HepG2 (cell line): ENCODE measurements around the gene ATP13A2. TPM values are rescaled to one million over a fixed set of nuclear protein-coding genes. Genes with fewer than 3 reads are reported as not detected.
A peak's percentile ranks its signal among the peaks of the same experiment; 100 is the strongest.

Experiments
- GLMP ChIP-seq: sonication (generic); formaldehyde crosslinking; IDR thresholded peaks from 2 replicates; pipeline ENCODE4 v1.9.0; 2021; ENCODE audit warnings: missing genetic modification reagents, mild to moderate bottlenecking, borderline replicate concordance
- HMGXB4 ChIP-seq, 2 experiments: sonication (generic) in 1 of 2; formaldehyde crosslinking in 1 of 2; IDR thresholded peaks; 2 replicates each; pipeline versions ENCODE4 v1.4.0 to v1.6.1; 2018 to 2020; ENCODE audit warnings: missing genetic modification reagents in 2 of 2, borderline replicate concordance in 1 of 2, low read depth in 1 of 2, mild to moderate bottlenecking in 1 of 2, missing biosample characterization in 1 of 2
- MTA3 ChIP-seq: sonication (generic); formaldehyde crosslinking; IDR thresholded peaks from 2 replicates; pipeline ENCODE4 v1.4.0; 2020; ENCODE audit warnings: missing genetic modification reagents
- NCOA1 ChIP-seq: sonication (generic); formaldehyde crosslinking; IDR thresholded peaks from 2 replicates; pipeline ENCODE4 v1.9.0; 2021; ENCODE audit warnings: missing genetic modification reagents
- NR1H2 ChIP-seq: sonication (generic); formaldehyde crosslinking; IDR thresholded peaks from 2 replicates; pipeline ENCODE4 v1.8.1; 2022; ENCODE audit warnings: low read depth, missing genetic modification reagents, borderline replicate concordance
- RFX1 ChIP-seq: fragments of 450-650 bp; IDR thresholded peaks from 2 replicates; pipeline ENCODE4 v1.6.1; 2017
- USF2 ChIP-seq, 2 experiments: sonication (generic) in 1 of 2; formaldehyde crosslinking in 1 of 2; IDR thresholded peaks; 2 replicates each; pipeline versions ENCODE4 v1.5.1 to v1.6.1; 2011 to 2020; ENCODE audit warnings: borderline replicate concordance in 1 of 2, low read depth in 1 of 2, low read length in 1 of 2, mild to moderate bottlenecking in 1 of 2, missing genetic modification reagents in 1 of 2, moderate library complexity in 1 of 2
- XRCC5 ChIP-seq: fragments of 200-400 bp; formaldehyde crosslinking; optimal IDR thresholded peaks from 2 replicates; pipeline ENCODE3; 2017; ENCODE audit warnings: mild to moderate bottlenecking, low read length
- YEATS4 ChIP-seq: sonication (generic); formaldehyde crosslinking; IDR thresholded peaks from 2 replicates; pipeline ENCODE4 v1.4.0; 2020; ENCODE audit warnings: missing genetic modification reagents, borderline replicate concordance
- ZKSCAN1 ChIP-seq: fragments of 150-350 bp; IDR thresholded peaks from 2 replicates; pipeline ENCODE4 v1.6.1; 2014; ENCODE audit warnings: low read length
- ZNF232 ChIP-seq: sonication (generic); formaldehyde crosslinking; IDR thresholded peaks from 2 replicates; pipeline ENCODE4 v1.4.0; 2020; ENCODE audit warnings: missing genetic modification reagents, borderline replicate concordance
- ZNF281 ChIP-seq: sonication (generic); formaldehyde crosslinking; IDR thresholded peaks from 2 replicates; pipeline ENCODE4 v1.4.0; 2020; ENCODE audit warnings: missing genetic modification reagents, borderline replicate concordance
- ZNF432 ChIP-seq: sonication (generic); formaldehyde crosslinking; IDR thresholded peaks from 2 replicates; pipeline ENCODE4 v1.5.0; 2020; ENCODE audit warnings: missing genetic modification reagents, mild to moderate bottlenecking, borderline replicate concordance
- polyA plus RNA-seq, 8 experiments: library from polyadenylated mRNA; depleted of rRNA in 3 of 8; stranded (reverse) in 7 of 8; unstranded in 1 of 8; fragments of >200 nt; fragmentation: Illumina TruSeq in 4 of 8; extraction: Trizol in 4 of 8; gene quantifications; 2 replicates each; pipeline versions ENCODE4 v1.2.1 to v1.2.3, GENCODE V29; 2011 to 2016; ENCODE audit warnings: low read depth in 4 of 8, missing spikeins in 1 of 8, mixed read lengths in 1 of 8; ENCODE audit not compliant: insufficient read depth in 1 of 8
- total RNA-seq, 5 experiments: library from RNA; depleted of rRNA; stranded (reverse); fragments of >200 nt; fragmentation: Illumina TruSeq; extraction: Trizol; gene quantifications; 2 replicates each; pipeline ENCODE4 v1.2.3, GENCODE V29; 2016; ENCODE audit warnings: low read depth in 1 of 5

The ATP13A2 gene
- total and polyA plus RNA-seq, 2 of the 13 experiments (the other 11 are each of a cell fraction or from before 2014, with no cell fraction given): 13.2 to 16.2 TPM

- TF ChIP-seq NR1H2 (CRISPR knock-in tag) (no peak), ZNF281 (CRISPR knock-in tag) (no peak; the same call in 1 of the 2 replicates), HMGXB4 (CRISPR knock-in tag; IDR thresholded peaks at IDR 0.05; ENCODE audit: borderline replicate concordance in 1 of 2, low read depth in 1 of 2) (no peak), USF2 (IDR thresholded peaks at IDR 0.05; ENCODE audit: low read depth, low read length) (0 out of 2 replicates have a peak, but pooled peaks have one; percentile 35), USF2 (CRISPR knock-in tag; IDR thresholded peaks at IDR 0.05; ENCODE audit: borderline replicate concordance) (peak; percentile 45; the same call in 1 of the 2 replicates), RFX1 (no peak), ZNF232 (CRISPR knock-in tag) (no peak; the same call in 1 of the 2 replicates), ZNF432 (CRISPR knock-in tag) (no peak), NCOA1 (CRISPR knock-in tag) (no peak), YEATS4 (peak; percentile 53; the same call in 1 of the 2 replicates), GLMP (CRISPR knock-in tag) (no peak), XRCC5 (peak; percentile 69), ZKSCAN1 (no peak), MTA3 (CRISPR knock-in tag) (no peak)
Measured at GRCh38 chr1:17053685-17054410, 42.1 kb upstream of the ATP13A2 start, which contains the start of gene SDHB (continued).
